Stimulated activated CD4-positive, alpha-beta T cell treated with anti-CD3 and anti-CD28 coated beads, TNF-alpha, amount 100 ng/mL, for 4 hours (primary cell): ENCODE measurements around the gene KCNQ1.

Experiments used
- DNase-seq, 3 experiments: peaks; one replicate each; pipeline ENCODE4 v3.0.0-alpha.2; 2020; ENCODE audit warnings: low read depth in 3 of 3

The KCNQ1 gene

DNA sequence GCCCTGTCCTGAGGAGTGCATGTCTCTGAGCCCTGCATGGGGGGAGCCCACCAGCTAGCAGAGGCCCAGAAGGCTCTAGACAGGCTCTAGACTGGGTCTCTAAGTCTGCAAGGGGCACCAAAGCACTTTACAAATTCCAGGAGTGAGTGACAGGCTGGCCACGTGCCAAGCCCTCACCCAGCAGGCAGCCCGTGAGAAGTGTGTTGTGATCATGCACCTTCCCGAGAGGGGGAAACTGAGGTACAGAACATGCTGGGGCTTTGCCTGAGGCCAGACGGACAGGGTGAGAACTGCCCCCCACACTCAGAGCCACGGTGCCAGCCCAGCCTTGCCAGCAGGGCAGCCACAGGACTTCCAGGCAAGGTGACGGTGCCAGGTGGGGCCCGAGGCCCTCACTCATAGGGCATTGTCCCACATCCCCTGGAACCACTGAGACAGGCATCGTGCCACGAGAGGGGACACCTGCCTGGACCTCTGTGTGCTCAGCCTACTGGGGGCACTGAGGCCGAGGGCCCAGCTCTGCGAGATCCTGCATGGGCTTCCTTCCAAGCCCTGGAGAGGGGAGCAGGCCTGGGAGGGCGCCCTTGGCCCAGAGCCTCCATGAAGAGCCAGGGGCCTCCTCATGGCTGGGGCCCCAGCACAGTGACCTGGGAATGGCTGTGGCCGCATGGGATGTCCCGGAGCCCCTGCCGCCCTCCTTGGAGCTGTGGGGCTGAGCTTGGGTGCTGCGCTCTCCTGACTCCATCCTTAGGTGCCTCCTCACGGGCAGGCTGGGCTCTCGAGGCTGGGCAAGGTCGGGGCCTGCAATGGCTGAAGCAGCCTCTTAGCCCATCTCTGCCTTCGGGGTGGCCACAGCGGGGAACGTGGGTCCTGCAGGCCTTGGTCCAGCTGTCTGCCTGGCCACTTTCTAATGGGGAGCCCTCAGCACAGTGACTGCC lies 133.5 kb downstream of the KCNQ1 start:
- no peak for DNase-seq

DNA sequence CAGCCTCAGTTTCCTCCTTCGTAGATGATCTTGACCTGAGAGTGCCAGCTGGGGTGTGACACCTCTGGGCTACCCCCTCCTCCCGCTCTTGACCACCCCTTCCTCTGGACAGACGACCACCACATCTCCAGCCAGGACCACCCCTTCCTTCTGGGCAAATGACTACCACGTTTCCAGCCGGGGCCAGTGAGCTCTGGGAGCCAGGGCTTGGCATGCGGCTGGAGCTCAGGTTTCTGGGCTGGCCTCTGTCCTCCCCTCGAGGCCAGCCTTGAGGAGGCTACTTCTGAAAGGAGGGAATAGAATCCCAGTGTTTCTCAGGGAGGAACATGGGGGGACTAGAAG lies 134.1 kb downstream of the KCNQ1 start:
- no peak for DNase-seq

GRCh38 chr11:2579315-2580060 lies 134.7 kb downstream of the KCNQ1 start:
- DNase-seq: no peak

GRCh38 chr11:2580061-2580421 lies 135.2 kb downstream of the KCNQ1 start:
- no peak for DNase-seq

- DNase-seq: no peak
These were observed 135.8 kb downstream of the KCNQ1 start for GRCh38 chr11:2580571-2581001.

- DNase-seq: no peak
These were observed 136.5 kb downstream of the KCNQ1 start for GRCh38 chr11:2581151-2581930.

GRCh38 chr11:2581931-2582350 lies 137.1 kb downstream of the KCNQ1 start:
- DNase-seq: no peak

DNA sequence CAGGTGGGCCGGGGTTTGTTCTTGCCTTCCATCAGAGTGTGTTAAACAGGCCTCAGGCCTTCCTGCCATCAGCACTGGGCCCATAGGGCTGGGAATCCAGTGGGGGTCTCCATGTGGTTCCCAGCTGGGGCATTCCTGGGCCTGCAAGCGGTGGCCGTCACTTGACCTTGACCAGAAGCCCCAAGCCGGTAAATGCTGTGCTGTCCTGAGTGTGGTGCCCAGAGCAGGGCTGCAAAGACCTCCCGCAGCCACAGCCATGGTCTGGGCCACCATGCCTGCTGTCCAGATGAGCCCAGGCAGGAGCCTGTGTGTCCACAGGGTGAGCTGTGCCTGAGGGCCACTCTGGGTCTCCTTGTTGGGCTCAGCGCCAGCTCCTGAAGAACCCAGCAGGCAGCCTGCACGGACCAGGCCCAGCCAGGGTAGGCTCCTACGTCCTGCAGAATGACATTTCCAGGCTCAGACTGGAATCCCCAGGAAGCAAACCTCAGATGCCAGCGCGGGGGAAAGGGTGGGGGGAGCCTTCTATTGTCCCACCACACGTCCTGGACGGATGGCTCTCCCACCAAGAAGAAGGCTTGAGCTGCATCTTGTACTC lies 137.6 kb downstream of the KCNQ1 start:
- DNase-seq: no peak

DNA sequence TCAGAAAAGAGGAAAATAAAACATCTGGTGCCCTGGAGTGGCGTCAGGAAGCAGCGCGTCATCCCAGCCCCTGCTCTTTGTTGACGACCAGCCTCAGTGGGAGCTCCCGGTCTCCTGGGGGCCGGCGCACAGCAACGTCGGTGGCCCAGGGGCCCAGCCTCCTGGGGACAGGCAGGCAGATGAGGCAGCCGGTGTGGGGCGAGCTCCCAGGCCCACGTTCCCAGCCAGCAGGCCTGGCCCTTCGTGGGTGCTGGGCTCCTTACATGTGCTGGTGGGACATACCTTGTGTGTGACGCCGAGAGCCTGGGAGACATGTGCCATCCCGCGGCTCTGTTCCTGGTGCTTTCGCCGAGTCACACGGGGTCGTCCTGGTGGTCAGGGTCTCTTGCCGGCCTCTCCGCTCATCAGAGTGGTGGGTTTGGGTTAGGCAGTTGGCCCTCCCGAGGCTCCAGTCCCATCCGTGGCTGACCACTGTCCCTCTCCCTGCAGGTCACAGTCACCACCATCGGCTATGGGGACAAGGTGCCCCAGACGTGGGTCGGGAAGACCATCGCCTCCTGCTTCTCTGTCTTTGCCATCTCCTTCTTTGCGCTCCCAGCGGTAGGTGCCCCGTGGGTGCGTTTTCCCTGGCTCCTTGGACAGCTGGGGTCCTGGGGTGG lies 138.3 kb downstream of the KCNQ1 start:
- DNase-seq: no peak

GRCh38 chr11:2583605-2583958 lies 138.8 kb downstream of the KCNQ1 start:
- no peak for DNase-seq

DNA sequence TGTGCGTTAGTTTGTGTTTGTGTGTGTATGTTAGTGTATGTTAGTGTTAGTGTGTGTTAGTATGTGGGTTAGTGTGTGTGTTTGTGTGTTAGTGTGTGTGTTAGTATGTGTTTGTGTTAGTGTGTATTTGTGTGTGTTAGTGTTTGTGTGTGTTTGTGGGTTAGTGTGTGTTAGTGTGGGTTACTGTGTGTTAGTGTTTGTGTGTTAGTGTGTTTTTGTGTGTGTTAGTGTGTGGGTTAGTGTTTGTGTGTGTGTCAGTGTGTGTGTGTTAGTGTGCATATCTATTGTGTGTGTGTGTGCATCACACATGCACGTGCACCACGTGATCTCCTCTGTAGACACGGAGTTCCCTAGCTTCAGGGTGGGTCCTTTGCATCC lies 139.6 kb downstream of the KCNQ1 start:
- DNase-seq: no peak

- DNase-seq: no peak
These were observed 140.2 kb downstream of the KCNQ1 start for GRCh38 chr11:2584812-2585565.

DNA sequence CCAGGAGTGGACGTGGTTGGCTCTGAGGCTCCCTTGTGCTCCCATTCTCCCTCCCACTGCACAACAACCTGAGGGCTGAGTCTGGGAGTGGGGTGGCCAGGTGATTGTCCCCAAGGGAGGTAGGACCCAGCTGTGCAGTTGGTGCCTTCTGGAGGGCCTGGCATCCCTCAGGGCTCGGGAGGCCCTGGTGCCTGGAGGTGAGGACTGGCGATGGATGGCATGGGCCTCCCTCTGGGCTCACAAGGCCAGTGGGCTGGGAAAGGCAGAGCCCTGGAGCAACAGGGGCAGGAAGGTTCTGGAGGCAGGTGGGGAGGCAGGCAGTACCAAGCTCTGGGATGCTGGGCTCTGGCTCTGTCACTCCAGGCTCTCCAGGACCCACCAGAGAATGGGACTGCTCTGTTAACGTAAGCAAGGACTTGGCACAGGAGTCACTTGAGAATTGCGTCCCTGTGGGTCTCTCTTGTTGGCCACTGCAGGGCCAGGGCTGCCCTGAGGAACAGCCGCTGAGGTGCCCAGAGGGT lies 140.8 kb downstream of the KCNQ1 start:
- no peak for DNase-seq

GRCh38 chr11:2586087-2586792 lies 141.4 kb downstream of the KCNQ1 start:
- DNase-seq: no peak

- DNase-seq: no peak
These were observed 142.0 kb downstream of the KCNQ1 start for GRCh38 chr11:2586793-2587131.

- no peak for DNase-seq
These were observed 142.5 kb downstream of the KCNQ1 start for GRCh38 chr11:2587132-2587930.

DNA sequence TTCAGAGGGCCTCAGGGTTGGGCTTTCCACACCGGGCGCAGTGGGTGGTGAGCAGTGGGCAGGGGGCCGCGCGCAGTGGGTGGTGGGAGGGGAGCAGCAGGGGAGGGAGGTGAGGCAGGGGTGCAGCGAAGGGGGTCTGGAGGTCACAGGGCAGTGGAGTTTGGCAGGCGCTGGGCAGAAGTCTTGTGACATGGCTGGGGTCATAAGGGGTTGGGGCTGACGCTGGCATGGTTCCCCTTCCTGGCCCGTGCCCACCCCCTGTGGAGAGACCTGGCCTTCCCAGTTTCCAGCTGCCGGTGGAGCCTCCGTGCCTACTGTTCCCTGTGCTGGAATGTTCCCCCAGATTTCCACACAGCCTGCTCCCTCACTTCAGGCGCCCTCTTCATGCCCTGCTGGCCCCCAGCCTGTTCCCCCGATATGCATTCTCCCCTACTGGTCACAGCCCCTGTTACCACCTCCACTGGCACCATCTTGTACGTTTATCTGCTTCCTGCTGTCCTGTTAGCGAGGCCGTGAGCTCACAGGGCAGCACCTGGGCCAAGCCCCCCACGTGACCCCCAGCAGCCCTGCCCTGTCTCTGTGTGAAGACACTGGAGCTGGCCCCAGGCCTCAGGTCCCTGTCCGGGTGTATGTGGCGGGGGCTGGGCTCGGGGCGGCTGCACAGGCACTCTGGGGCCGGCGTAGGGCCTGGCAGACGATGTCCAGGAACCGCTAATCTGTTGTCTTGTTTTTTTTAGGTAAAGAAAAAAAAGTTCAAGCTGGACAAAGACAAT lies 143.4 kb downstream of the KCNQ1 start:
- no peak for DNase-seq

DNA sequence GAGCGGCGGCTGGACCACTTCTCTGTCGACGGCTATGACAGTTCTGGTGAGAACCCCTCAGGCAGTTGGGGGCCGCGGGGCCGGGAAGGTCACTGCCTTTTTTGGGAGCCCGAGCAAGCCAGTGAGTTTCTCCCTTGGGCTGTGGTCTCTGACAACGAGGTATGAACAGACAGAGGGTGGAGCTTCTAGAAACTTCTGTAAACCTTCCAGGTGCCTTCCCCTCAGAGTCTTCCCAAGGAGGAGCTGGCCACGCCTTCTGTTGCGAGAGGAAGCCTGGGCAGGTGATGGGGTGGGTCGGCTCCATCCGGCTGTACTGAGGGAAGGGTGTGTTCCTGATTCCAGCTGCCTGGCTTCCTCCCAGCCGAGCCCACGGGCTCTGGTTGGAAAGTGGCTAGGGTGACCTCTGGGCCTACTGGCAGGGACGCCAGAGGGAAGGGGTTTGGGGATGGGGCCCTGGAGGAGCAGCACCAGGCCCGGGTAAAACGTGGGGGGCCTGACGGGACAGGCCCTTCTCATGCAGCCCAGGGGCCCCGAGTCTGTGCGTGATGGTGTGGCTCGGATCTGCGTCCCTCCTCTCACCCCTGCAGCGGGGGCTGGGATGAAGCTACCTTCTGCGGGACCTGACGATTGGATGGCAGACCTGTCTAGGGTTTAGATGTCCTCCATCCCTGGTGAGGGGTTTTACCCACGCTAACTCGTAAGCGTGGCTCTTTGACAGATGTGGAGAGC lies 144.2 kb downstream of the KCNQ1 start:
- no peak for DNase-seq
